Cortex of kidney (tissue), 1 donor: Measurements from ENCODE around the gene TRIM61.
"Not testable (repeated sequence)": the region's sequence is repeated elsewhere in the genome, so short reads cannot be mapped to it uniquely, and the experiment has no call there.

Experiments used
- DNase-seq: peaks from one replicate; lab custom pipeline; 2025; lab: John Stamatoyannopoulos, UW

Gene TRIM61

GRCh38 chr4:164977243-164978164, at the start of gene TRIM61:
Gene TRIM61, minus strand, starts transcription at chr4:164977657. Its CDS starts 7,655 bp downstream, at chr4:164970002.
- DNase-seq: no peak

GRCh38 chr4:165025782-165026181, 48.3 kb upstream of the TRIM61 start:
- not testable (repeated sequence) for DNase-seq

- not testable (repeated sequence) for DNase-seq
These were observed 42.5 kb upstream of the TRIM61 start for GRCh38 chr4:165019995-165020394.

- no peak for DNase-seq
These were observed 39.5 kb upstream of the TRIM61 start for GRCh38 chr4:165016971-165017370.

- no peak for DNase-seq
These were observed 36.2 kb upstream of the TRIM61 start for GRCh38 chr4:165013691-165014090.

- DNase-seq: no peak
These were observed 33.9 kb upstream of the TRIM61 start for GRCh38 chr4:165011403-165011802.

GRCh38 chr4:165010991-165011390, 33.5 kb upstream of the TRIM61 start:
- no peak for DNase-seq

- DNase-seq: no peak
These were observed 33.0 kb upstream of the TRIM61 start for GRCh38 chr4:165010487-165010886.

GRCh38 chr4:165009493-165010227, 32.2 kb upstream of the TRIM61 start:
- no peak for DNase-seq

- no peak for DNase-seq
These were observed 29.4 kb upstream of the TRIM61 start for GRCh38 chr4:165006886-165007285.

- no peak for DNase-seq
These were observed 29.0 kb upstream of the TRIM61 start for GRCh38 chr4:165006456-165006855.

- DNase-seq: no peak
These were observed 28.0 kb upstream of the TRIM61 start for GRCh38 chr4:165005352-165005925.

- DNase-seq: not testable (repeated sequence)
These were observed 24.5 kb upstream of the TRIM61 start for GRCh38 chr4:165001957-165002356.

- not testable (repeated sequence) for DNase-seq
These were observed 21.1 kb upstream of the TRIM61 start for GRCh38 chr4:164998526-164999080.

- DNase-seq: no peak
These were observed 20.5 kb upstream of the TRIM61 start for GRCh38 chr4:164997941-164998340.

- DNase-seq: no peak
These were observed 19.9 kb upstream of the TRIM61 start for GRCh38 chr4:164997324-164997723.

GRCh38 chr4:164996123-164996522, 18.7 kb upstream of the TRIM61 start:
- not testable (repeated sequence) for DNase-seq

GRCh38 chr4:164990786-164991185, 13.3 kb upstream of the TRIM61 start:
- not testable (repeated sequence) for DNase-seq

GRCh38 chr4:164989471-164989870, 12.0 kb upstream of the TRIM61 start:
- DNase-seq: no peak

- DNase-seq: not testable (repeated sequence)
These were observed 5.5 kb downstream of the TRIM61 start for GRCh38 chr4:164971929-164972328.

GRCh38 chr4:164959896-164960295, 17.6 kb downstream of the TRIM61 start:
- no peak for DNase-seq

GRCh38 chr4:164959421-164959820, 18.0 kb downstream of the TRIM61 start:
- not testable (repeated sequence) for DNase-seq
